HEK293 (cell line): ENCODE results near the gene CYREN.
"Not testable (repeated sequence)": the region's sequence is repeated elsewhere in the genome, so short reads cannot be mapped to it uniquely, and the experiment has no call there.

Source experiments
- CTCF ChIA-PET: fragments of 350-600 bp; formaldehyde crosslinking; extraction: SDS; loops from one replicate; lab custom pipeline; 2021; ENCODE audit warnings: antibody characterized with exemption; lab: Yijun Ruan, JAX
- POLR2A ChIA-PET: fragments of 300-600 bp; formaldehyde crosslinking; extraction: SDS; loops from one replicate; lab custom pipeline; 2020; ENCODE audit warnings: antibody characterized with exemption, inconsistent platforms; lab: Yijun Ruan, JAX
- H3K27ac ChIP-seq: fragments of 200-500 bp; sonication (Bioruptor generic); 2 replicates; pipeline ENCODE4 v1.5.1; 2014; ENCODE audit warnings: low read depth, low read length, control low read depth, inconsistent platforms; ENCODE audit errors: extremely low read depth
- H3K36me3 ChIP-seq, 2 experiments: fragments of 200-500 bp in 1 of 2; sonication (Bioruptor generic) in 1 of 2; 1 replicate in 1 of 2; 2 replicates in 1 of 2; pipeline ENCODE4 v1.5.1; 2014 to 2017; ENCODE audit warnings: inconsistent platforms in 2 of 2, low read length in 2 of 2; ENCODE audit not compliant: control insufficient read depth in 2 of 2, insufficient read depth in 1 of 2
- H3K4me1 ChIP-seq: fragments of 200-500 bp; sonication (Bioruptor generic); 2 replicates; pipeline ENCODE4 v1.5.1; 2014; ENCODE audit warnings: mild to moderate bottlenecking, low read length, inconsistent platforms; ENCODE audit not compliant: control insufficient read depth, insufficient read depth
- H3K4me3 ChIP-seq: 2 replicates; pipeline ENCODE4 v1.5.1; 2011; ENCODE audit warnings: low read depth, mild to moderate bottlenecking, control low read depth, low read length, moderate library complexity
- H3K9me3 ChIP-seq: fragments of 200-500 bp; sonication (Bioruptor generic); 2 replicates; pipeline ENCODE4 v1.5.1; 2014; ENCODE audit warnings: low read depth, low read length, inconsistent platforms; ENCODE audit not compliant: control insufficient read depth, insufficient read depth
- ATF2 ChIP-seq: fragments of 450-650 bp; formaldehyde crosslinking; IDR thresholded peaks from 2 replicates; pipeline ENCODE4 v1.5.1; 2016; ENCODE audit warnings: missing biosample characterization, missing genetic modification characterization, low read depth
- BCL11B ChIP-seq: fragments of 450-650 bp; formaldehyde crosslinking; IDR thresholded peaks from 2 replicates; pipeline ENCODE4 v1.5.1; 2016; ENCODE audit warnings: low read depth, missing biosample characterization, missing genetic modification characterization
- FEZF1 ChIP-seq: fragments of 450-650 bp; formaldehyde crosslinking; IDR thresholded peaks from 2 replicates; pipeline ENCODE4 v1.5.1; 2016; ENCODE audit warnings: missing biosample characterization, missing genetic modification characterization
- GFI1B ChIP-seq: fragments of 450-650 bp; formaldehyde crosslinking; IDR thresholded peaks from 2 replicates; pipeline ENCODE4 v1.5.1; 2016; ENCODE audit warnings: missing biosample characterization, missing genetic modification characterization
- HIC1 ChIP-seq: fragments of 450-650 bp; formaldehyde crosslinking; IDR thresholded peaks from 2 replicates; pipeline ENCODE4 v1.5.1; 2016; ENCODE audit warnings: missing biosample characterization, missing genetic modification characterization
- KLF10 ChIP-seq: fragments of 450-650 bp; IDR thresholded peaks from 2 replicates; pipeline ENCODE4 v1.5.1; 2018; ENCODE audit warnings: missing biosample characterization, mild to moderate bottlenecking, missing genetic modification characterization
- REPIN1 ChIP-seq: fragments of 450-650 bp; formaldehyde crosslinking; IDR thresholded peaks from 2 replicates; pipeline ENCODE4 v1.5.1; 2017; ENCODE audit warnings: missing biosample characterization, missing genetic modification characterization, low read depth
- SP3 ChIP-seq: fragments of 450-650 bp; formaldehyde crosslinking; IDR thresholded peaks from 2 replicates; pipeline ENCODE4 v1.5.1; 2016; ENCODE audit warnings: missing biosample characterization, missing genetic modification characterization
- ZEB2 ChIP-seq: fragments of 450-650 bp; formaldehyde crosslinking; IDR thresholded peaks from 2 replicates; pipeline ENCODE4 v1.5.1; 2016; ENCODE audit warnings: missing biosample characterization, missing genetic modification characterization
- ZIC2 ChIP-seq: fragments of 450-650 bp; formaldehyde crosslinking; IDR thresholded peaks from 2 replicates; pipeline ENCODE4 v1.5.1; 2016; ENCODE audit warnings: missing biosample characterization, missing genetic modification characterization
- ZNF169 ChIP-seq: fragments of 450-650 bp; formaldehyde crosslinking; IDR thresholded peaks from 2 replicates; pipeline ENCODE4 v1.5.1; 2016; ENCODE audit warnings: missing biosample characterization, missing genetic modification characterization
- ZNF23 ChIP-seq: fragments of 450-650 bp; formaldehyde crosslinking; IDR thresholded peaks from 2 replicates; pipeline ENCODE4 v1.5.1; 2016; ENCODE audit warnings: missing biosample characterization, missing genetic modification characterization, borderline replicate concordance
- ZNF335 ChIP-seq: fragments of 450-650 bp; formaldehyde crosslinking; conservative IDR thresholded peaks from 2 replicates; pipeline ENCODE4 v1.5.1; 2016; ENCODE audit warnings: missing biosample characterization, missing genetic modification characterization
- ZNF354C ChIP-seq: fragments of 450-650 bp; formaldehyde crosslinking; IDR thresholded peaks from 2 replicates; pipeline ENCODE4 v1.5.1; 2016; ENCODE audit warnings: missing biosample characterization, missing genetic modification characterization, low read depth, borderline replicate concordance
- ZNF362 ChIP-seq: fragments of 450-650 bp; formaldehyde crosslinking; IDR thresholded peaks from 2 replicates; pipeline ENCODE4 v1.5.1; 2016; ENCODE audit warnings: missing biosample characterization, missing genetic modification characterization
- ZNF600 ChIP-seq: fragments of 450-650 bp; formaldehyde crosslinking; IDR thresholded peaks from 2 replicates; pipeline ENCODE4 v1.5.1; 2016; ENCODE audit warnings: missing biosample characterization, missing genetic modification characterization
- ZNF677 ChIP-seq: fragments of 450-650 bp; IDR thresholded peaks from 2 replicates; pipeline ENCODE4 v1.5.0; 2018; ENCODE audit warnings: missing biosample characterization, mild to moderate bottlenecking, missing genetic modification characterization, moderate library complexity
- ZNF843 ChIP-seq: fragments of 450-650 bp; formaldehyde crosslinking; IDR thresholded peaks from 2 replicates; pipeline ENCODE4 v1.5.1; 2016; ENCODE audit warnings: missing biosample characterization, missing genetic modification characterization
- ZSCAN16 ChIP-seq: fragments of 450-650 bp; formaldehyde crosslinking; IDR thresholded peaks from 2 replicates; pipeline ENCODE4 v1.5.1; 2016; ENCODE audit warnings: missing biosample characterization, missing genetic modification characterization
- ZSCAN5A ChIP-seq: fragments of 450-650 bp; formaldehyde crosslinking; IDR thresholded peaks from 2 replicates; pipeline ENCODE4 v1.5.1; 2016; ENCODE audit warnings: missing biosample characterization, missing genetic modification characterization

The CYREN gene

GRCh38 chr7:135213831-135214230 is 43.3 kb upstream of the CYREN start (continued):
- no peak for TF ChIP-seq ATF2
- no peak for TF ChIP-seq ZNF362 (tag by site-specific recombination)
- no peak for TF ChIP-seq ZNF169 (tag by site-specific recombination)
- TF ChIP-seq ZNF677 (tag by site-specific recombination): no peak
- no peak for TF ChIP-seq ZNF843 (tag by site-specific recombination)

- Histone ChIP-seq H3K27ac (peak overlapping the region; percentile 33; the same call in 1 of the 2 replicates), H3K4me3 (peak overlapping the region; percentile 67)
- H3K4me1 ChIP-seq, H3K36me3 ChIP-seq, H3K9me3 ChIP-seq, CTCF ChIA-PET: not testable (repeated sequence)
- TF ChIP-seq ZNF335 (0 out of 2 replicates have a peak, but pooled peaks have one; percentile 2), ZEB2 (tag by site-specific recombination) (0 out of 2 replicates have a peak, but pooled peaks have one; percentile 26), HIC1 (0 out of 2 replicates have a peak, but pooled peaks have one; percentile 5), ZNF600 (tag by site-specific recombination) (peak; percentile 46; the same call in 1 of the 2 replicates)
- POLR2A ChIA-PET: interaction anchor here (1.1 to 1.5 kb wide), 3 partner anchors 10 to 42 kb away, joined by 3 to 4 read pairs (median 3); partner anchors contain the start of gene CYREN
Measured at GRCh38 chr7:135211946-135212685, 41.6 kb upstream of the CYREN start.

- H3K27ac ChIP-seq: peak within 1 kb of the TSS; percentile 33; the same call in 1 of the 2 replicates
- H3K36me3 ChIP-seq: peaks cover 0 to 10% of the 10 kb centered on the region in 2 experiments; a peak in 1 of 3 replicates
- peak within 1 kb of the TSS; percentile 84 for H3K4me3 ChIP-seq
- H3K9me3 ChIP-seq: no peaks in the 10 kb centered on the region
- ChIA-PET CTCF (no interaction called here), POLR2A (interaction anchor here (1.1 to 1.5 kb wide), 3 partner anchors 9 to 41 kb away, joined by 3 to 4 read pairs (median 3); partner anchors contain the start of gene CYREN)
- peaks cover 7% of the 10 kb centered on the region for H3K4me1 ChIP-seq
- no peak for TF ChIP-seq KLF10 (tag by site-specific recombination)
- no peak for TF ChIP-seq ATF2
- TF ChIP-seq ZIC2 (tag by site-specific recombination): peak; percentile 66
- no peak for TF ChIP-seq ZNF23 (tag by site-specific recombination)
- no peak for TF ChIP-seq BCL11B
- 0 out of 2 replicates have a peak, but pooled peaks have one; percentile 39 for TF ChIP-seq ZSCAN5A (tag by site-specific recombination)
- 0 out of 2 replicates have a peak, but pooled peaks have one; percentile 7 for TF ChIP-seq FEZF1 (tag by site-specific recombination)
- peak; percentile 71 for TF ChIP-seq SP3 (tag by site-specific recombination)
- TF ChIP-seq GFI1B (tag by site-specific recombination): no peak
- TF ChIP-seq REPIN1 (tag by site-specific recombination): no peak
- TF ChIP-seq HIC1: peak; percentile 68; the same call in 1 of the 2 replicates
- no peak for TF ChIP-seq ZNF354C (tag by site-specific recombination)
- TF ChIP-seq ZSCAN16 (tag by site-specific recombination): no peak
Measured at GRCh38 chr7:135211179-135211945, 40.9 kb upstream of the CYREN start, which contains the start of gene WDR91. TSS of gene WDR91 (minus strand) at chr7:135211526. CDS start at chr7:135211502, 24 bp downstream.
